SK-N-SH (cell line): ENCODE results near the gene KLC1.

Source experiments
- EP300 ChIP-seq, 2 experiments: IDR thresholded peaks; 2 replicates each; pipeline versions ENCODE4 v1.4.0 to v1.6.1; 2012; ENCODE audit warnings: borderline replicate concordance in 1 of 2, low read depth in 1 of 2, low read length in 1 of 2
- MXI1 ChIP-seq: IDR thresholded peaks from 2 replicates; pipeline ENCODE4 v1.6.1; 2012; ENCODE audit warnings: mild to moderate bottlenecking, low read depth, low read length, improper control_type of control experiment
- NFIC ChIP-seq: IDR thresholded peaks from 2 replicates; pipeline ENCODE4 v1.4.0; 2012; ENCODE audit warnings: borderline replicate concordance
- SMC3 ChIP-seq: IDR thresholded peaks from 2 replicates; pipeline ENCODE4 v1.6.1; 2012; ENCODE audit warnings: low read depth, low read length, improper control_type of control experiment
- TEAD4 ChIP-seq: IDR thresholded peaks from 2 replicates; pipeline ENCODE4 v1.4.0; 2012; ENCODE audit warnings: mild to moderate bottlenecking, borderline replicate concordance; ENCODE audit not compliant: insufficient read depth
- TF ChIP-seq, protein P1 (sequence below): IDR thresholded peaks from 2 replicates; pipeline ENCODE4 v1.4.0; 2012; ENCODE audit warnings: low read depth
- TF ChIP-seq, protein P2 (sequence below): fragments of 200-600 bp; sonication (generic); IDR thresholded peaks from 2 replicates; pipeline ENCODE4 v1.6.1; 2017; ENCODE audit warnings: antibody characterized with exemption, mild to moderate bottlenecking, moderate library complexity
- TF ChIP-seq, protein P3 (sequence below): IDR thresholded peaks from 2 replicates; pipeline ENCODE4 v1.4.0; 2012; ENCODE audit warnings: low read depth, borderline replicate concordance
- TF ChIP-seq, protein P4 (sequence below): IDR thresholded peaks from 2 replicates; pipeline ENCODE4 v1.4.0; 2012; ENCODE audit warnings: low read depth, borderline replicate concordance
- TF ChIP-seq, protein P5 (sequence below): IDR thresholded peaks from 2 replicates; pipeline ENCODE4 v1.6.1; 2012; ENCODE audit warnings: mild to moderate bottlenecking, low read depth, low read length, moderate library complexity

DNA sequence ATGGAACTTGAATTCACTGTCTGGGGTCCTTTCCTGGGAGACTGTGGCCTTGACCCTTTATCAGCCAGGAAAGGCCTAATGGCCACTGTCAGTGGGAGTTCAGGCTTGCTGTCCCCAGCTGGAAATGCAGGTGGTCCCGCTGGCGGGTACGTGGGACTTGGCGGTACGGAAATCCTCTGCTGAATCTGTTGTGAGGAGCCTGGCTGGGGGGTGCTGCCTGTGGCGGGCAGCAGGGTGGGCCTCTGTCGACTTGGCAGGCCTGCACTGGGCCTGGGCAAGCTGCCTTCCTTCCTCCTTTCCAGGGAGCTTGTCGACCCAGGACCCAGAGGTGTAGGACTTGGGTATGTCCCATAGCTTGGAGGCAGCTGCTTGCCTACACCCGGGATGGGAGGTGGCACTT is 112.9 kb downstream of the KLC1 start:
- TF ChIP-seq, protein P1, sequence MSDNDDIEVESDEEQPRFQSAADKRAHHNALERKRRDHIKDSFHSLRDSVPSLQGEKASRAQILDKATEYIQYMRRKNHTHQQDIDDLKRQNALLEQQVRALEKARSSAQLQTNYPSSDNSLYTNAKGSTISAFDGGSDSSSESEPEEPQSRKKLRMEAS: no peak
- TF ChIP-seq, protein P2, sequence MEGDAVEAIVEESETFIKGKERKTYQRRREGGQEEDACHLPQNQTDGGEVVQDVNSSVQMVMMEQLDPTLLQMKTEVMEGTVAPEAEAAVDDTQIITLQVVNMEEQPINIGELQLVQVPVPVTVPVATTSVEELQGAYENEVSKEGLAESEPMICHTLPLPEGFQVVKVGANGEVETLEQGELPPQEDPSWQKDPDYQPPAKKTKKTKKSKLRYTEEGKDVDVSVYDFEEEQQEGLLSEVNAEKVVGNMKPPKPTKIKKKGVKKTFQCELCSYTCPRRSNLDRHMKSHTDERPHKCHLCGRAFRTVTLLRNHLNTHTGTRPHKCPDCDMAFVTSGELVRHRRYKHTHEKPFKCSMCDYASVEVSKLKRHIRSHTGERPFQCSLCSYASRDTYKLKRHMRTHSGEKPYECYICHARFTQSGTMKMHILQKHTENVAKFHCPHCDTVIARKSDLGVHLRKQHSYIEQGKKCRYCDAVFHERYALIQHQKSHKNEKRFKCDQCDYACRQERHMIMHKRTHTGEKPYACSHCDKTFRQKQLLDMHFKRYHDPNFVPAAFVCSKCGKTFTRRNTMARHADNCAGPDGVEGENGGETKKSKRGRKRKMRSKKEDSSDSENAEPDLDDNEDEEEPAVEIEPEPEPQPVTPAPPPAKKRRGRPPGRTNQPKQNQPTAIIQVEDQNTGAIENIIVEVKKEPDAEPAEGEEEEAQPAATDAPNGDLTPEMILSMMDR: no peak
- no peak for TF ChIP-seq MXI1
- TF ChIP-seq TEAD4: no peak
- no peak for TF ChIP-seq EP300 (IDR thresholded peaks at IDR 0.05; ENCODE audit: borderline replicate concordance in 1 of 2, low read depth in 1 of 2, low read length in 1 of 2)
- no peak for TF ChIP-seq NFIC
- TF ChIP-seq, protein P3, sequence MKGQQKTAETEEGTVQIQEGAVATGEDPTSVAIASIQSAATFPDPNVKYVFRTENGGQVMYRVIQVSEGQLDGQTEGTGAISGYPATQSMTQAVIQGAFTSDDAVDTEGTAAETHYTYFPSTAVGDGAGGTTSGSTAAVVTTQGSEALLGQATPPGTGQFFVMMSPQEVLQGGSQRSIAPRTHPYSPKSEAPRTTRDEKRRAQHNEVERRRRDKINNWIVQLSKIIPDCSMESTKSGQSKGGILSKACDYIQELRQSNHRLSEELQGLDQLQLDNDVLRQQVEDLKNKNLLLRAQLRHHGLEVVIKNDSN: no peak
- TF ChIP-seq SMC3: no peak
- TF ChIP-seq, protein P4, sequence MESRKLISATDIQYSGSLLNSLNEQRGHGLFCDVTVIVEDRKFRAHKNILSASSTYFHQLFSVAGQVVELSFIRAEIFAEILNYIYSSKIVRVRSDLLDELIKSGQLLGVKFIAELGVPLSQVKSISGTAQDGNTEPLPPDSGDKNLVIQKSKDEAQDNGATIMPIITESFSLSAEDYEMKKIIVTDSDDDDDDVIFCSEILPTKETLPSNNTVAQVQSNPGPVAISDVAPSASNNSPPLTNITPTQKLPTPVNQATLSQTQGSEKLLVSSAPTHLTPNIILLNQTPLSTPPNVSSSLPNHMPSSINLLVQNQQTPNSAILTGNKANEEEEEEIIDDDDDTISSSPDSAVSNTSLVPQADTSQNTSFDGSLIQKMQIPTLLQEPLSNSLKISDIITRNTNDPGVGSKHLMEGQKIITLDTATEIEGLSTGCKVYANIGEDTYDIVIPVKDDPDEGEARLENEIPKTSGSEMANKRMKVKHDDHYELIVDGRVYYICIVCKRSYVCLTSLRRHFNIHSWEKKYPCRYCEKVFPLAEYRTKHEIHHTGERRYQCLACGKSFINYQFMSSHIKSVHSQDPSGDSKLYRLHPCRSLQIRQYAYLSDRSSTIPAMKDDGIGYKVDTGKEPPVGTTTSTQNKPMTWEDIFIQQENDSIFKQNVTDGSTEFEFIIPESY: no peak
- TF ChIP-seq, protein P5, sequence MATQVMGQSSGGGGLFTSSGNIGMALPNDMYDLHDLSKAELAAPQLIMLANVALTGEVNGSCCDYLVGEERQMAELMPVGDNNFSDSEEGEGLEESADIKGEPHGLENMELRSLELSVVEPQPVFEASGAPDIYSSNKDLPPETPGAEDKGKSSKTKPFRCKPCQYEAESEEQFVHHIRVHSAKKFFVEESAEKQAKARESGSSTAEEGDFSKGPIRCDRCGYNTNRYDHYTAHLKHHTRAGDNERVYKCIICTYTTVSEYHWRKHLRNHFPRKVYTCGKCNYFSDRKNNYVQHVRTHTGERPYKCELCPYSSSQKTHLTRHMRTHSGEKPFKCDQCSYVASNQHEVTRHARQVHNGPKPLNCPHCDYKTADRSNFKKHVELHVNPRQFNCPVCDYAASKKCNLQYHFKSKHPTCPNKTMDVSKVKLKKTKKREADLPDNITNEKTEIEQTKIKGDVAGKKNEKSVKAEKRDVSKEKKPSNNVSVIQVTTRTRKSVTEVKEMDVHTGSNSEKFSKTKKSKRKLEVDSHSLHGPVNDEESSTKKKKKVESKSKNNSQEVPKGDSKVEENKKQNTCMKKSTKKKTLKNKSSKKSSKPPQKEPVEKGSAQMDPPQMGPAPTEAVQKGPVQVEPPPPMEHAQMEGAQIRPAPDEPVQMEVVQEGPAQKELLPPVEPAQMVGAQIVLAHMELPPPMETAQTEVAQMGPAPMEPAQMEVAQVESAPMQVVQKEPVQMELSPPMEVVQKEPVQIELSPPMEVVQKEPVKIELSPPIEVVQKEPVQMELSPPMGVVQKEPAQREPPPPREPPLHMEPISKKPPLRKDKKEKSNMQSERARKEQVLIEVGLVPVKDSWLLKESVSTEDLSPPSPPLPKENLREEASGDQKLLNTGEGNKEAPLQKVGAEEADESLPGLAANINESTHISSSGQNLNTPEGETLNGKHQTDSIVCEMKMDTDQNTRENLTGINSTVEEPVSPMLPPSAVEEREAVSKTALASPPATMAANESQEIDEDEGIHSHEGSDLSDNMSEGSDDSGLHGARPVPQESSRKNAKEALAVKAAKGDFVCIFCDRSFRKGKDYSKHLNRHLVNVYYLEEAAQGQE: no peak
